ENCODE results near the gene TMEM53.

DNA sequence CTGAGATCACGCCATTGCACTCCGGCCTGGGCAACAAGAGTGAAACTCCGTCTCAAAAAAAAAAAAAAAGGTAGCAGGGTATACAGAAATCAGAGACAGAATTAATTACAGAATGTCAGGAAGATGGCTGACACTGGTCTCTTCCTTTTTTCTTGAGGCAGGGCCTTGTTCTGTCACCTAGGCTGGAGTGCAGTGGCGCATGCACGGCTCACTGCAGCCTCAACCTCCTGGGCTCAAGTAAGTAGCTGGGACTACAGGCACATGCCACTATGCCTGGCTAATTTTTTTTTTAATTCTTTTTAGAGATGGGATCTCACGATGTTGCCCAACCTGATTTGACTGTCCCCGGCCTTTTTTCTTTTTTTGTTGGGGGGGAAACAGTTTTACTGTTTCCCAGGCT lies 40.3 kb upstream of the TMEM53 start:
- TF ChIP-seq POLR2A (IDR thresholded peaks at IDR 0.05) (no peak), POLR2AphosphoS5 (IDR thresholded peaks at IDR 0.05) (no peak)
- TF ChIP-seq, protein P1, sequence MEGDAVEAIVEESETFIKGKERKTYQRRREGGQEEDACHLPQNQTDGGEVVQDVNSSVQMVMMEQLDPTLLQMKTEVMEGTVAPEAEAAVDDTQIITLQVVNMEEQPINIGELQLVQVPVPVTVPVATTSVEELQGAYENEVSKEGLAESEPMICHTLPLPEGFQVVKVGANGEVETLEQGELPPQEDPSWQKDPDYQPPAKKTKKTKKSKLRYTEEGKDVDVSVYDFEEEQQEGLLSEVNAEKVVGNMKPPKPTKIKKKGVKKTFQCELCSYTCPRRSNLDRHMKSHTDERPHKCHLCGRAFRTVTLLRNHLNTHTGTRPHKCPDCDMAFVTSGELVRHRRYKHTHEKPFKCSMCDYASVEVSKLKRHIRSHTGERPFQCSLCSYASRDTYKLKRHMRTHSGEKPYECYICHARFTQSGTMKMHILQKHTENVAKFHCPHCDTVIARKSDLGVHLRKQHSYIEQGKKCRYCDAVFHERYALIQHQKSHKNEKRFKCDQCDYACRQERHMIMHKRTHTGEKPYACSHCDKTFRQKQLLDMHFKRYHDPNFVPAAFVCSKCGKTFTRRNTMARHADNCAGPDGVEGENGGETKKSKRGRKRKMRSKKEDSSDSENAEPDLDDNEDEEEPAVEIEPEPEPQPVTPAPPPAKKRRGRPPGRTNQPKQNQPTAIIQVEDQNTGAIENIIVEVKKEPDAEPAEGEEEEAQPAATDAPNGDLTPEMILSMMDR (IDR thresholded peaks at IDR 0.05): no peak

Measured in prostate gland (tissue), 2 donors.